ENCODE results near the gene LGR5.

Gene LGR5

GRCh38 chr12:71439613-71440344, at the start of gene LGR5:
LGR5 (plus strand) TSS chr12:71439798; CDS start chr12:71440081, 283 bp downstream.
- no peak for DNase-seq

DNA sequence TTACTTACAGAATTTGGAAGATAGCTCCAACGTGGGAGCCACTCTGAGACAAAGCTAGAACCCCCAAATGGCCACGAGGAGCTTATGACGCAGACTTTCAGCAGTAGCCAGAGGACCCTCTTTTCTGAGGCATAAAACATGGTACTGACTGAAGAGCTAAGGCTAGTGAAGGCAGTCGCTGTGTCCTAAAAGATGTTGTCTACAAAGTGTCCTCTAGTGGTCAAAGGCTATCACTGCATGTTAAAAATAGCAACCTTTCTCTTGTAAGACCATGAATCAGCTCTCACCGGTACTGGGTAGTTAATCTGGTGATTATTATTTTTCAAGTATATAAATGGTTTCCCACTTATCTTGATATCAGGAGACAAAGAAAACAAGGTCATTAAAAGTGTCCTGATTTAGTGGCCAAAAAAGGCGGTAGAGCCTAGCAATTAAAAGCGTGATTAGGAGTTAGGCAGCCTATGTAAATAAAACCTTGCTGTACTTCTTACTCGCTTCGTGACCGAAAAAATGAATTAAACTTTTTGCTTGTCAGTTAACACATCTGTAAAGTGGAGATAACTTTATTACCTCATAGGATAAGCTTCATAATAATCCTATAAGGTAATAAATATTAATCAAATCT, 47.0 kb upstream of the LGR5 start:
- peak; percentile 20 for DNase-seq

GRCh38 chr12:71393625-71394024, 46.0 kb upstream of the LGR5 start:
- DNase-seq, result no peak

DNA sequence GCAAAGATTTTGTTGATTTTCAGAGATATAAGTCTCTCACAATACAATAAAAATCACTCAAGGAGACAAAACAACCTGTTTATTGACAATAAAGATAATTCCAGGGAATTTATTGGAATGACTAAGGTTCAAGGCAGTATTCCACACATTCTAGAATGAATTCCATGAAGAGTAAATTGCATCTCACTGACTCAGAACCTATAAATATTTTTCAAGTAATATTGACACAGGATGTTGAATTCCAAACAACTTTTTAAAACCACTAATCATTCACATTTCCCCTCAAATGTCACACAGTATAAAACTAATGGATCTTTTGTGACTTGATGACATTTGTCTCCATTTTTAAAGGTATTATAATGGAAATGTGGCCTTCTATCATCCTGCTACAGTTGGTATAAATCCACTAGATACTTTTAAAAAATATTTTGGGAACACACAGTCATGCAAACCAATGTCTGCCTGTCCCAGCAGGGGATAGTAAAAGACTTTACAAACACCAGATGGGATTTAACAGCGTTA, 42.1 kb upstream of the LGR5 start:
- DNase-seq, result no peak

- no peak for DNase-seq
These were observed 40.4 kb upstream of the LGR5 start for GRCh38 chr12:71399197-71399596.

DNA sequence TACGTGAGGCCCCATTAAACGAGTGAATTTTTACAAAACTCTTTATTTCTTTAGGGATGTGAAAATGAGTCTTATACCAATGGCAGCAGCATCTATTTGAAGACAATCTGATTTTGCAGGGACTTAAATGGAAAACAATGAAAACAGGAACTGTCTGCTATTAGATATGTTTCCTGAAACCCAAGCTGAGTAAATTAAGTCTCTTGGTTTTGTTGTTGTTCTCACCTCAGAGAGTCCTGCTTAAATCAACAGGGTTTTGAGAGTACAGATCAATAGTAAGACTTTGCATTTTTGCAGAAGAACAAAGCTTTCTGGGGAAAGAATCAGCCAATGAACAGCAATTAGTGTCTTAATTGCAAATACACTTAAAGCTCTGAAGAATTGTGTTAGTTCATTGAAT, 39.1 kb upstream of the LGR5 start:
- DNase-seq, result no peak

- no peak for DNase-seq
These were observed 33.7 kb upstream of the LGR5 start for GRCh38 chr12:71405884-71406283.

GRCh38 chr12:71407732-71408131, 31.9 kb upstream of the LGR5 start:
- no peak for DNase-seq

DNA sequence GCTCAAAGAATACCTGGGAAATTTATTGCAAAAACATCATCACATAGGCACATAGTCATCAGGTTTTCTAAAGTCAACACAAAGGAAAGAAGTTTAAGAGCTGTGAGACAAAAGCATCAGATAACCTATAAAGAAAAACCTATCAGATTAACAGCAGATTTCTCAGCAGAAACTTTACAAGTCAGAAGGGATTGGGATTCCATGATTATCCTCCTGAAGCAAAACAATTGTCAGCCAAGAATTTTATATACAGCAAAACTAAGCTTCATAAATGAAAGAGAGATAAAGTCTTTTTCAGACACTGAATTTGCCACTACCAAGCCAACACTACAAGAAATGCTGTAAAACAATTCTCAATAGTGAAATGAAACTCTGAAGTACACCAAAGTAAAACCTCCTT, 28.8 kb upstream of the LGR5 start:
- no peak for DNase-seq

- no peak for DNase-seq
These were observed 28.0 kb upstream of the LGR5 start for GRCh38 chr12:71411635-71412034.

- DNase-seq, result peak; percentile 57
These were observed 24.0 kb upstream of the LGR5 start for GRCh38 chr12:71415336-71416231.

DNA sequence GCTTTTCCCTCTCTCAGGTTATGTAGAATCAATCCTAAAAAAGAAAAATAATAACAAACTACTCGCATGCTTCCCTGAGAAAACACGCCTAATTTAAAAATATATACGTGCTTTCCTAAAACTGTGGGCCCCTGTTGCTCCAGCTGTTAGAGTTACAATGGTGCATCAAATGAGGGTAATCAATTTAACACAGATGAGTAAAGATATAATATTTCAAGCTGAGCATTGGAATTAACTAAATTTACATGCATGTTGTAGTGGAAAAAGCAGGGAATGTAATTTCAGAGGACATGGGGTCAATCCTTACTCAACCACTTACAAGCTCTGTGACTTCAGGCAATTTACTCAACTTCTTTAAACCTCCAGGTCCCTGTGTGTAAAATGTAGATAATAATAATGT, 22.4 kb upstream of the LGR5 start:
- no peak for DNase-seq

DNA sequence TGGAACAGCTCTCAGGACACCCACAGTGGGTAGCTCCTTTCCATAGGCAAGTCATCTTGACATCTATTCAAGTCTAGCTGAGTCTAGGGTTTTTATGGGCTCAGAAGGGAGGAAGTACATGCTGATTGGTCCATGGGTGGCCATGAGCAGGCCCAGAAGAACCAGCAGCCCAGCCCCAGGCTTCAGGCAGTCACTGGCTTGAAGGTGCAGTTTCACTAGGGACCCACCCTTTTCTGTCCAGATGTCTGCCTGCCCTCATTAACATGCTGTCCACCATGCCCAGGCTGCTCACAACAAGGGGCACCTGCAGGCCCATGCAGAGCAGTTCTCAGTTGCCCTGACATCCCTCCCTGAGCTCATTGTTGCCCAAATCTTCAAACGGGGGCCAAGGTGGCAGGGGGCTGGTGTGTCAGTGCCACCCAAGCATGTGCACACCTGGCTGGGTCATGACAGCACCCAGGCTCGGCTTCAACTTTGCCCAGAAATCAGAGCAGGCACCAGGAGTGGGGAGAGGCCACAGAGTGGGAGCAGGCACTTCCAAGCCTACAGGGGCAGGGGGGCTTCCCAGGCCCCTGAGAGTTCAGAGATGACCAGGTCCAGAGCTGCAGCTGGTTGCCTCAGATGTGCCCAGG, 18.7 kb upstream of the LGR5 start:
- DNase-seq, result no peak

DNA sequence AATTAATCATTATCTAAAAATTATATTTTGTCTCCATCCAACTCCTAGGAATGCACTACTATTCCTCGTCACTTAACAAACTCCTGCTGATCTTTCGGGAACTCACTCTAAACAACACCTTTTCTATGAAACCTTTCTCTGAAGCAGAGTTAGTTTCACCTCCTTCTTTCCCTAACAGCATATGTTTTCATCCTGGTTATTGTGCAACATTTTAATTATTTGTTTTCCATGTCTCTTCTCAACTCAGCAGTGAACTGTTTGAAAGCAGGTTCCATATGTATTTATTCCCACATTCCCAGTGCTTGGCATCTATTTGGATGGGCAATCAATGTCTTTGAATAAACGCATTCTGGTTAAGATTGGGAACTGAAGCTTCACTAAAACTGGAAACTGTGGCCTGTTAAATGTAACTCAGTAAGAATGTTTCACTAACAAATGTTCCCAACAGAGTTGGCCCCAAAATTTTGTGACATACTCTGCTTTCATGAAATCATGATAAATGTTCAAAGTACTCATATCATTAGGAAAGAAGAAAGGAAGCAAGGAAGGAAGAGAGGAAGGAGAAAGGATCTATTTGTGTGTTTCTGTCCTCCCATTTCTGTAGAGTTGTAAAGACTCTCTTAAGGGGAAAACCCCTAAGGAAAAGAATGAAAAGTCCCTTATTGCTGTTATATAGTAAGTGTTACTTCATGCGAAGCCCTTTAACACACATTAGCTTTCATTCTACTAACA, 13.9 kb upstream of the LGR5 start:
- no peak for DNase-seq

DNA sequence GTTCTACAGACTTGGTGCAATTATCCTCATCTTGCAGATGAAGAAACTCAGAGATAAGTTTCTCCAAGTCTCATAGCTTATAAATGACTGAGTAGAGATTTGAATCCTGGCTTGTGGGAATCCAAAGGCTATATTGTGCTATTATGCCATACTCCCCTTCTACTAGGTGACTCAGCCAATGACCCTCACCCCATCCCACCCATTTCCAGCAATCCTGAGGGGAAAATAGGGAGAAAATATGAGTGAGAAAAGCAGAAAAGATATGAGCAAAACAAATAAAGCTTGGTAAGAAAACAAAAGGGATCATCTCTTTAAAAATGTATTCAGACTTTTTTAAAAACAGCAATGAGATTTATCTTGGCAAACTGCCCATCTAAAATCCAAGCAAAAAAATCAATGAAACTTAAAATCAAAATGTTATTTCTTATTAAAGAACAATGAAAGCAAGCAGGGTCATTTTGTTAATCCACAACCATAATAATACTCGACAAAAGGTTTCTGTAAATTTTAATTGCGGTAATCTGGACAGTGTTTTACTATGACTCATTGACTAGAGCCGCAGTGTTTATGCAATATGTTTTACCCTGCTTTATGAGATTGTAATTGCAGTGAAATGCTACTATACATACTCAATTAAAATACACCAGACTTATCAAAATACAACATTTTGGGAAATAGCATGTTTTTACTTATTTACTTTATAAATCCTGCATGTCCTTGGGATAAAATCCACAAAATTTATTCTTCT, 13.1 kb upstream of the LGR5 start:
- no peak for DNase-seq

DNA sequence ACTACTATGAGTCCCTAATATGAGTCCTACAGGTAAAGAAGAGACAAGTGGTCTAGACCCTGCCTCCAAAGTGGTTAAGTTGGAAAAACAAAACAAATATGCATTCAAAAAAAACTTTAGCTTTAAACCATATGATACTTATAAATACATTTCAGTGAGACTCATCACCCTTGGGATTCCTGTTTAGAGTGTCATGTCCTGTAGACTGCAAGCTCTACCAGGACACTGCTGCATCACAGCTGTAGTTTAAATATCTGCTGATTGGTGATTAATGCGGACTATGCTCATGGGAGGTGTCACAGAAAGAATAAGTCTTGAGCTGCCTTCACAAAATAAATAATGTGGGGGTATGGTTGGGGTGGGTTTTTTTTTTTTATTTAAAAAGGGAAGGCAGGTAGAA, 8.8 kb upstream of the LGR5 start:
- no peak for DNase-seq

DNA sequence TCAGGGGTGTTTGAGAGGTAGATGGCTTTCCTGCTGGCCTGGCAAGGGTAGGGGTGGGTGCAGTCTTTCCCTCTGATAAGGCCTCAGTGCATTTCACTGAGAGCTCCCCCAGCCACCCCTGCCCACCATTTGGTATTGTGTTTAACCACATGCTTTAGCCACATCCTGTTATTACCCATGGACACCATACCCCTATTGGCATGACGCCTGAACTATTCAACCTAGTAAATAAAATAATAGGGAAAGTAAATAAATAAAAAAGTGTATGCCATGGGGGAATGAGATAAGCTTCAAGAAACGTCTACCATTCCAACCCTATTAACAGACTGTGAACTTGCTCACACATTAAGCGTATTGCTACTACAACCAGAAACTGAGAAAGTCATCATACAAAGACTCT, 7.6 kb upstream of the LGR5 start:
- no peak for DNase-seq

DNA sequence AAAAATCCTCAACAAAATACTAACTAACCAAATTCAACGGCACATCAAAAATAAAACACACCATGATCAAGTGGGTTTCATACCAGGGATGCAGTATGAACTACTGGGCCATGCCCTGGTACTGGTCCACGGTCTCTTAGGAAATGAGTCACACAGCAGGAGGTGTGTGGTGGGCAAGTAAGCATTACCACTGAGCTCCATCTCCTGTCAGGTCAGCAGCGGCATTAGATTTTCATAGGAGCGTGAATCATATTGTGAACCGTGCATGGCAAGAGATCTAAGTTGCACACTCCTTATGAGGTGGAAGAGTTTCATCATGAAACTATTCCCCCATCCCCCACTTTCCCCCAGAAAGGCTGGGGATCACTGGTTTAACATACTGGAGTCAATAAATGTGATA, 6.7 kb upstream of the LGR5 start:
- no peak for DNase-seq

DNA sequence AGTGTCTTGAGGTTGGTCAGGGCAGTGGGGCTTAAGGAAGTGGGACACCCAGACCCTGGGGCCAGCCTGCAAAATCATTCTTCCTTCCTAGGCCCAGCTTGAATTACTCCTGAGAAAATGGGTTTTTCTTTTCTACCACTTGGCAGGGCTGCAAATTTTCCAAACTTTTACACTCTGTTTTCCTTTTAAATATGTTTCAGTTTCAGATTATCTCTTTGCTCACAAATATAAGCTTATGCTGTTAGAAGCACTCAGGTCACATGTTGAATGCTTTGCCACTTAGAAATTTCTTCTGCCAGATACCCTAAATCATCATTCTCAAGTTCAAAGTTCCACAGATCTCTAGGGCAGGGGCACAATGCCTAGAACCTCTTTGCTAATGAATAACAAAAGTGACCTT, 2.9 kb upstream of the LGR5 start:
- no peak for DNase-seq

DNA sequence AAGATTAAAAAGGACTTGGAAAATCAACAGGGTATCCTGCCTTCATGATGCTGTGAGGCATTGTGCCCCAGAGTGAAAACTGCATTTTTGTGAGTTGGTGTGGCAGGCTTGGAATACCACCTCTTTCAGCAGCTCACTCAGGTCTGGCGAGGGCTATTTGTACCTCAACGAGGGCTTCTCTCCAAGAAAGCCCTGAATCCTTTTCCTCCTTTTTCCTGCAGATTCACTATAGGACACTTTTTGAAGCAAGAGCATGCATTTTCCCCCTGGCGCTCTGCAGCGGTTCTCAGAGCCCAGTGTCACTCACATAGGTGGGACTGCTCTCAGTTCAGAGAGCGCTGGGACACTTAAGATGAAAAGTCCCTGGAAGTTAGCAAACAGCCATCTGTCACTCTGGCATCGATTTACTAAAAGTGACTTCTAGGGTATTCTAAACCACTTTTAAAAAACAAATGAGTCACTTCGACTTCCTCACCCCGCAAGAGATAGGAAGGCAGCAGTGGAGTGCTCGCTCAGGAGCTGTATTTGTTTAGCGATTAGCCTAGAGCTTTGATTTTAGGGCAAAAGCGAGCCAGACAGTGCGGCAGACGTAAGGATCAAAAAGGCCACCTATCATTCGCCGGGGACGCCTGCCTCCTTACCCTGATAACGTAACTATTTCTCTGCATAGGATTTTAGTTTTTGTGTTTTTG, 782 bp upstream of the LGR5 start:
- no peak for DNase-seq

- DNase-seq, result no peak
These were observed 311 bp upstream of the LGR5 start for GRCh38 chr12:71439362-71439612.
